Left lung (tissue), 10 donors: Measurements from ENCODE around the gene NPR1. TPM values are rescaled to one million over a fixed set of nuclear protein-coding genes. Genes with fewer than 3 reads are reported as not detected.
A peak's percentile ranks its signal among the peaks of the same experiment; 100 is the strongest.

Source experiments
- ATAC-seq: fragments of 200-7000 bp; cut with Tn5 transposase; one replicate; pipeline ENCODE4 v1.9.1; 2020; ENCODE audit warnings: moderate library complexity
- DNase-seq, 4 donors: peaks; one replicate each; pipeline ENCODE4 v3.0.0-alpha.2; 2013 to 2020
- H3K27ac ChIP-seq, 2 donors: fragments of 200-600 bp; sonication (generic) in 1 of 2; one replicate each; pipeline versions ENCODE4 v1.5.0 to v1.8.0; 2020 to 2021
- H3K27me3 ChIP-seq, 2 donors: fragments of 200-600 bp; sonication (generic) in 1 of 2; one replicate each; pipeline versions ENCODE4 v1.5.0 to v1.8.0; 2020 to 2021
- H3K36me3 ChIP-seq, 2 donors: fragments of 200-600 bp; sonication (generic) in 1 of 2; one replicate each; pipeline versions ENCODE4 v1.5.0 to v1.8.0; 2020 to 2021
- H3K4me1 ChIP-seq, 2 donors: fragments of 200-600 bp; one replicate each; pipeline ENCODE4 v1.8.0; 2021
- H3K4me3 ChIP-seq, 2 donors: fragments of 200-600 bp; sonication (generic) in 1 of 2; one replicate each; pipeline versions ENCODE4 v1.5.0 to v1.8.0; 2020 to 2021; ENCODE audit warnings: mild to moderate bottlenecking in 1 of 2
- H3K9me3 ChIP-seq, 2 donors: fragments of 200-600 bp; sonication (generic) in 1 of 2; one replicate each; pipeline versions ENCODE4 v1.5.0 to v1.8.0; 2020 to 2021
- intact Hi-C, 2 donors: fragments of 100-400 bp; cut with DNase I; formaldehyde crosslinking; loops; one replicate each; pipeline versions ENCODE4 v1.11.2 to v1.14.2; 2022
- polyA plus RNA-seq, 6 donors: library from polyadenylated mRNA; unstranded; fragments of 120-200 nt; gene quantifications; one replicate each; pipeline ENCODE4 v1.2.1, GENCODE V29; 2013; ENCODE audit not compliant: insufficient read length in 6 of 6
- total RNA-seq, 2 donors: library from RNA; stranded (reverse); fragmentation: NEBNext Ultra II Directional; extraction: Animal tissue kit (Norgen Biotek cat#: 25700); gene quantifications; one replicate each; pipeline ENCODE4 v1.2.1, GENCODE V29; 2021
- TF ChIP-seq, protein P1 (sequence below), 2 donors: fragments of 200-600 bp; sonication (generic) in 1 of 2; IDR thresholded peaks; one replicate each; pipeline versions ENCODE4 v1.5.0 to v1.8.0; 2021; ENCODE audit warnings: antibody characterized with exemption in 2 of 2
- donor health status: DM: no; HTN: yes; CAD: no.
- donor health status: DM: no; HTN: no; CAD: no.

The NPR1 gene
- total and polyA plus RNA-seq, 8 donors, result 14.3 to 45.2 (median 19.1) TPM

GRCh38 chr1:153631047-153632022 is 47.2 kb upstream of the NPR1 start:
- Histone ChIP-seq H3K4me1 (peaks cover 13 to 43% of the 10 kb centered on the region in 2 donors), H3K4me3 (no peak overlapping the region), H3K27ac (no peak overlapping the region), H3K9me3 (no peaks in the 10 kb centered on the region), H3K36me3 (peaks cover 0 to 12% of the 10 kb centered on the region in 2 donors), H3K27me3 (peaks cover 0 to 4% of the 10 kb centered on the region in 2 donors)
- ATAC-seq, result no peak
- TF ChIP-seq, protein P1, sequence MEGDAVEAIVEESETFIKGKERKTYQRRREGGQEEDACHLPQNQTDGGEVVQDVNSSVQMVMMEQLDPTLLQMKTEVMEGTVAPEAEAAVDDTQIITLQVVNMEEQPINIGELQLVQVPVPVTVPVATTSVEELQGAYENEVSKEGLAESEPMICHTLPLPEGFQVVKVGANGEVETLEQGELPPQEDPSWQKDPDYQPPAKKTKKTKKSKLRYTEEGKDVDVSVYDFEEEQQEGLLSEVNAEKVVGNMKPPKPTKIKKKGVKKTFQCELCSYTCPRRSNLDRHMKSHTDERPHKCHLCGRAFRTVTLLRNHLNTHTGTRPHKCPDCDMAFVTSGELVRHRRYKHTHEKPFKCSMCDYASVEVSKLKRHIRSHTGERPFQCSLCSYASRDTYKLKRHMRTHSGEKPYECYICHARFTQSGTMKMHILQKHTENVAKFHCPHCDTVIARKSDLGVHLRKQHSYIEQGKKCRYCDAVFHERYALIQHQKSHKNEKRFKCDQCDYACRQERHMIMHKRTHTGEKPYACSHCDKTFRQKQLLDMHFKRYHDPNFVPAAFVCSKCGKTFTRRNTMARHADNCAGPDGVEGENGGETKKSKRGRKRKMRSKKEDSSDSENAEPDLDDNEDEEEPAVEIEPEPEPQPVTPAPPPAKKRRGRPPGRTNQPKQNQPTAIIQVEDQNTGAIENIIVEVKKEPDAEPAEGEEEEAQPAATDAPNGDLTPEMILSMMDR (IDR thresholded peaks at IDR 0.05), result no peak
- peak in 1 of 4 donors; percentile 26 for DNase-seq
- intact Hi-C loops, result no loop called here

- peaks cover 4 to 31% of the 10 kb centered on the region in 2 donors for H3K36me3 ChIP-seq
- H3K4me1 ChIP-seq, result peaks cover 14 to 39% of the 10 kb centered on the region in 2 donors
- peak overlapping the region; percentile 99 for H3K27ac ChIP-seq
- DNase-seq (no peak), ATAC-seq (peak; percentile 51)
- intact Hi-C loops, result no loop called here
- H3K27me3 ChIP-seq, result no peaks in the 10 kb centered on the region
- H3K9me3 ChIP-seq, result no peaks in the 10 kb centered on the region
- peak overlapping the region in 1 of 2 donors; percentile 76 for H3K4me3 ChIP-seq
- TF ChIP-seq, protein P1 (IDR thresholded peaks at IDR 0.05), result no peak
Measured at GRCh38 chr1:153633161-153633753, 45.2 kb upstream of the NPR1 start.

GRCh38 chr1:153633754-153634665 is 44.5 kb upstream of the NPR1 start, which contains the start of gene CHTOP:
TSS of gene CHTOP (plus strand) at chr1:153634066. CDS start at chr1:153636589, 2,523 bp downstream.
- Histone ChIP-seq H3K27me3 (no peaks in the 10 kb centered on the region), H3K36me3 (peaks cover 5 to 39% of the 10 kb centered on the region in 2 donors), H3K27ac (peak within 1 kb of the TSS; percentile 99), H3K9me3 (no peaks in the 10 kb centered on the region), H3K4me3 (peak within 1 kb of the TSS; percentile 55 to 76), H3K4me1 (peaks cover 14 to 39% of the 10 kb centered on the region in 2 donors)
- ATAC-seq (peak; percentile 98), DNase-seq (peak; percentile 96 to 99 (median 98))
- intact Hi-C loops, result no loop called here
- TF ChIP-seq, protein P1 (IDR thresholded peaks at IDR 0.05), result no peak

DNA sequence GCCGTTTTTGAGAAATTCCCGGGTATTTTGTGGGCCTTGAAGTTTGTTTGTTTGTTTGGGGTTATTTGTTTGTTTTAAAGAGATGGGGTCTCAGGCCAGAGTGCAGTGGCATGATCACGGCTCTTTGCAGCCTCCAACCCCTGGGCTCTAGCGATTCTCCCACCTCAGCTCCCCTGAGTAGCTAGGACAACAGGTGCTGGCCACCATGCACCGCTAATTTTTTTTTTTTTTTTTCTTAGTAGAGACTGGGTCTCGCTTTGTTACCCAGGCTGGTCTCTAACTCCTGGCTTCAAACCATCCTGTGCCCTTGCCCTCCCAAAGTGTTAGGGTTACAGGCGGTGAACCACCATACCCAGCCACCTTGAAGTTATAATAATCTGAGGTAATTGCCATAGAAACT is 42.6 kb upstream of the NPR1 start:
- Histone ChIP-seq H3K4me1 (peaks cover 14 to 39% of the 10 kb centered on the region in 2 donors), H3K36me3 (peaks cover 12 to 57% of the 10 kb centered on the region in 2 donors), H3K27ac (peak overlapping the region in 1 of 2 donors; percentile 99), H3K4me3 (peak overlapping the region in 1 of 2 donors; percentile 76), H3K27me3 (no peaks in the 10 kb centered on the region), H3K9me3 (no peaks in the 10 kb centered on the region)
- intact Hi-C loops, result no loop called here
- TF ChIP-seq, protein P1 (IDR thresholded peaks at IDR 0.05), result no peak
- ATAC-seq, result no peak
- peak in 1 of 4 donors; percentile 9 for DNase-seq
